HL-60 (cell line): ENCODE data around the gene MSX2.
"Not testable (repeated sequence)": the region's sequence is repeated elsewhere in the genome, so short reads cannot be mapped to it uniquely, and the experiment has no call there.

Experiments
- CTCF ChIP-seq: IDR thresholded peaks from one replicate; pipeline ENCODE4 v1.5.1; 2011; ENCODE audit warnings: low read length, control low read depth, inconsistent platforms; ENCODE audit not compliant: insufficient read depth
- GABPA ChIP-seq: IDR thresholded peaks from 2 replicates; pipeline ENCODE4 v1.6.1; 2012; ENCODE audit warnings: low read depth
- POLR2AphosphoS5 ChIP-seq: IDR thresholded peaks from 2 replicates; pipeline ENCODE4 v1.6.1; 2012; ENCODE audit warnings: low read depth
- REST ChIP-seq: IDR thresholded peaks from 2 replicates; pipeline ENCODE4 v1.6.1; 2012; ENCODE audit warnings: low read depth; ENCODE audit not compliant: insufficient replicate concordance
- SPI1 ChIP-seq: IDR thresholded peaks from 2 replicates; pipeline ENCODE4 v1.6.1; 2012; ENCODE audit warnings: low read depth, mild to moderate bottlenecking, borderline replicate concordance

- not testable (repeated sequence) for TF ChIP-seq CTCF, REST, SPI1, POLR2AphosphoS5, GABPA
Observed at GRCh38 chr5:174761341-174761740, 37.0 kb downstream of the MSX2 start.
